ENCODE measurements around the gene BMS1. TPM values are rescaled to one million over a fixed set of nuclear protein-coding genes. Genes with fewer than 3 reads are reported as not detected.
A peak's percentile ranks its signal among the peaks of the same experiment; 100 is the strongest.

Gene BMS1
- total and polyA plus RNA-seq, 2 of the 13 experiments (the other 11 are each of a cell fraction or from before 2014, with no cell fraction given) = 3.9 to 25.2 TPM

DNA sequence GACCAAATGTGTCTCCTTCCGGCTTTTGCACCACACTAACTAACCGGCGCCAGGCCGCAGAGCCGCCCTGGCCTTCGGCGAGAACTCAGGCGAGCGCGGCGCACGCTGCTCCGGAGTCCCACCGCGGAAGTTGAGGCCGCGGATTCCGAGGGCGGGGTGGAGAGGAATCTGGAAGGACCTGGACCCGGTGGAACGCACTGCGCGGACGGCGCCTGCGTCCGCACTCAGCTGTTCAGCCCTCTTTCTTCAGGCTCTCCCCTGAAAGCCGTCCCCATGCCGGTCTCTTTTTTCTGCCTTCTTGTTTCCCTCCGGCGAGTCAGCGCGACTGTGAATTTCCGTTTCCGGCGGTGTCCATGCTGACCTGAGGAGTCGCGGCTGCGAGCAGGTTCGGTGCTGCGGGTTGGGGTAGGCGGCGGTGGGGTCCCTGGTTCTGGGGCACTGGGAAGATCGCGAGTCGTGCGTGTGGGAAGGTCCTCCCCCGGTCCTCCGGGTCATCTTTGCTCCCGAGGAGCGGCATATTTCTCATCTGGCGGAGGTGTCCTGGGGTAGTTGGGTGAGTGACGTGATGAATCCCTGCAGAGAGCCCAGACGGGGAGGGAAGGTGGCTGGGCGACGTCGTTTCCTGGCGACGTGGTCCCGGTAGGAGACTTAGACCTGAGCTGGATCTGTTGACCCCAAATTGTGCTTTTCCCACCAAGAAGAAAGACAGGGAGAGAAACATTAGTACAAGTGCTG is at the start of gene BMS1 (continued):
- TF ChIP-seq SMARCE1 (IDR thresholded peaks at IDR 0.05; ENCODE audit: borderline replicate concordance) = no peak
- peak; percentile 99 for TF ChIP-seq HINFP (CRISPR knock-in tag; IDR thresholded peaks at IDR 0.05; ENCODE audit: low read depth)
- TF ChIP-seq HMGXB3 (CRISPR knock-in tag; IDR thresholded peaks at IDR 0.05; ENCODE audit: borderline replicate concordance) = peak; percentile 85; the same call in 1 of the 2 replicates
- TF ChIP-seq NCOA1 (CRISPR knock-in tag; IDR thresholded peaks at IDR 0.05) = peak; percentile 75; the same call in 1 of the 2 replicates
- TF ChIP-seq ZNF737 (CRISPR knock-in tag; IDR thresholded peaks at IDR 0.05; ENCODE audit: borderline replicate concordance) = peak; percentile 35; the same call in 1 of the 2 replicates
- TF ChIP-seq TMF1 (CRISPR knock-in tag; IDR thresholded peaks at IDR 0.05; ENCODE audit: low read depth) = peak; percentile 81
- peak; percentile 94 for TF ChIP-seq ZNF572 (CRISPR knock-in tag; IDR thresholded peaks at IDR 0.05)
- peak; percentile 67 for TF ChIP-seq SRSF1 (optimal IDR thresholded peaks at IDR 0.05; ENCODE audit: low read depth, low read length)
- no peak for TF ChIP-seq ZFP36 (IDR thresholded peaks at IDR 0.05; ENCODE audit: borderline replicate concordance, low read depth, low read length, partially characterized antibody)
- 0 out of 2 replicates have a peak, but pooled peaks have one; percentile 0 for TF ChIP-seq ZNF749 (CRISPR knock-in tag; IDR thresholded peaks at IDR 0.05; ENCODE audit: borderline replicate concordance)
- TF ChIP-seq, protein P1, sequence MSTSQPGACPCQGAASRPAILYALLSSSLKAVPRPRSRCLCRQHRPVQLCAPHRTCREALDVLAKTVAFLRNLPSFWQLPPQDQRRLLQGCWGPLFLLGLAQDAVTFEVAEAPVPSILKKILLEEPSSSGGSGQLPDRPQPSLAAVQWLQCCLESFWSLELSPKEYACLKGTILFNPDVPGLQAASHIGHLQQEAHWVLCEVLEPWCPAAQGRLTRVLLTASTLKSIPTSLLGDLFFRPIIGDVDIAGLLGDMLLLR (CRISPR knock-in tag; IDR thresholded peaks at IDR 0.05) = peak; percentile 80; the same call in 1 of the 2 replicates
- TF ChIP-seq, protein P2, sequence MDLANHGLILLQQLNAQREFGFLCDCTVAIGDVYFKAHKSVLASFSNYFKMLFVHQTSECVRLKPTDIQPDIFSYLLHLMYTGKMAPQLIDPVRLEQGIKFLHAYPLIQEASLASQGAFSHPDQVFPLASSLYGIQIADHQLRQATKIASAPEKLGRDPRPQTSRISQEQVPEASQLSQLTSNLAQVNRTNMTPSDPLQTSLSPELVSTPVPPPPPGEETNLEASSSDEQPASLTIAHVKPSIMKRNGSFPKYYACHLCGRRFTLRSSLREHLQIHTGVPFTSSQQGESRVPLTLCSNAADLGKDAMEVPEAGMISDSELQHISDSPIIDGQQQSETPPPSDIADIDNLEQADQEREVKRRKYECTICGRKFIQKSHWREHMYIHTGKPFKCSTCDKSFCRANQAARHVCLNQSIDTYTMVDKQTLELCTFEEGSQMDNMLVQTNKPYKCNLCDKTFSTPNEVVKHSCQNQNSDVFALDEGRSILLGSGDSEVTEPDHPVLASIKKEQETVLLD (CRISPR knock-in tag; IDR thresholded peaks at IDR 0.05; ENCODE audit: low read depth) = peak; percentile 86
- peak; percentile 42 for TF ChIP-seq AGO2 (optimal IDR thresholded peaks at IDR 0.05; ENCODE audit: low read depth, low read length)
- peak; percentile 76 for TF ChIP-seq CREB1 (IDR thresholded peaks at IDR 0.05)
- TF ChIP-seq CREB1 (CRISPR knock-in tag; IDR thresholded peaks at IDR 0.05) = peak; percentile 91
- peak; percentile 74; the same call in 1 of the 2 replicates for TF ChIP-seq KLF11 (CRISPR knock-in tag; IDR thresholded peaks at IDR 0.05)
- no peak for TF ChIP-seq ZBTB1 (CRISPR knock-in tag; IDR thresholded peaks at IDR 0.05; ENCODE audit: borderline replicate concordance)
- peak; percentile 72; the same call in 1 of the 2 replicates for TF ChIP-seq ZNF557 (CRISPR knock-in tag; IDR thresholded peaks at IDR 0.05)
- peak; percentile 95 for TF ChIP-seq TOPORS (CRISPR knock-in tag; IDR thresholded peaks at IDR 0.05)
- peak; percentile 13; the same call in 1 of the 2 replicates for TF ChIP-seq ZNF629 (CRISPR knock-in tag; conservative IDR thresholded peaks at IDR 0.05)
- 0 out of 2 replicates have a peak, but pooled peaks have one; percentile 54 for TF ChIP-seq ISX (CRISPR knock-in tag; conservative IDR thresholded peaks at IDR 0.05)
- peak; percentile 71 for TF ChIP-seq RXRB (CRISPR knock-in tag; IDR thresholded peaks at IDR 0.05; ENCODE audit: borderline replicate concordance)
